Astrocyte of the spinal cord (primary cell): ENCODE data around the gene SNRNP25.
"Not testable (repeated sequence)": the region's sequence is repeated elsewhere in the genome, so short reads cannot be mapped to it uniquely, and the experiment has no call there.

ENCODE experiments used
- DNase-seq: peaks from one replicate; pipeline ENCODE4 v3.0.0; 2011; ENCODE audit warnings: low read depth, low spot score
- H3K4me3 ChIP-seq: 2 replicates; pipeline ENCODE4 v1.5.1; 2011; ENCODE audit warnings: low read depth, mild to moderate bottlenecking, low read length, moderate library complexity
- in situ Hi-C: cut with HindIII; loops from 2 replicates; pipeline ENCODE4 v1.10.0; 2017; ENCODE audit warnings: low sequenced_read_pairs
- TF ChIP-seq, protein P1 (sequence below): IDR thresholded peaks from 2 replicates; pipeline ENCODE4 v1.5.1; 2012; ENCODE audit warnings: low read depth, mild to moderate bottlenecking, low read length, inconsistent platforms

The SNRNP25 gene

DNA sequence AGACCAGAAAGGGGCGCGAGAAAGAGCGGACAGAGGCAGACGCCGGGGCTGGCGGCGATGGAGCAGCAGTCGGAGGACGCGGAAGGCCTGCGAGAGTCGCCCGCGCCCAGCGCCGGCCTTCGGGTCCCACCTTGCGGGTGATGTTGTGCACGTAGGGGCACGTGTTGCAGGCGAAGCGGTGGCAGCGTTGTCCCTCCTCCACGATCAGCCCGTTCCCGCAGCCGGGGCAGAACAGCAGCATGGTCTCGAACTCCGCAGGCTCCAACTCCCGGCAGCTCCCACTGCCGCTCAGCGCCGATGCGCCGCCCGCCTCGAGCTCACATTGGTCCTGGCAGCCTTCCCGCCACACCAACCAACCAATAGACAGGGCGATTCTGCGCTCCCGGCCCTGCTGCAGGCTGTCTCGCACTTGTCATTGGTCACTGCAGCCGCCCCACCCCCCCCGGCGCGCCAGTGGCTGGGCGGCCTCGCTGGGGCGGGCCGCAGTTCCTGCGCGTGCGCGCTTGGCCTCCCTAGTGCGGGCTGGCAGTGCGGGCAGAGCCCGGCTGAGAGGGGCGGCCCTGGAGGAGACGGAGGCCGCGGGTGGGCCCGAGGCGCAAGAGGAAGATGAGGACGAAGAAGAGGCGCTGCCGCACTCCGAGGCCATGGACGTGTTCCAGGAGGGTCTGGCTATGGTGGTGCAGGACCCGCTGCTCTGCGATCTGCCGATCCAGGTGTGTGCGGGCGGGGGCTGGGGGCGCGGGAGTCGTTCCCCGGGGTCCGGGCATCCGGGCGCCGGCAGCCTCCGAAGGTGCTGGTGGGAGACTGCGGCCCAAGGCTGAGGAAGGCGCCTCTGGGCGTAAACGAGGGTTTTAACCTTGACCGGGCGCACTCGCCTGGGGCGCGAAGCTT lies at the start of gene SNRNP25, which contains the start of gene POLR3K:
Gene SNRNP25 (plus strand): TSS at position 483 of the 891 bp plus-strand sequence. CDS start 189 bp downstream, at position 672.
Gene POLR3K (minus strand): TSS at position 263 of the 891 bp plus-strand sequence. CDS start 22 bp downstream, at position 241.
- TF ChIP-seq, protein P1, sequence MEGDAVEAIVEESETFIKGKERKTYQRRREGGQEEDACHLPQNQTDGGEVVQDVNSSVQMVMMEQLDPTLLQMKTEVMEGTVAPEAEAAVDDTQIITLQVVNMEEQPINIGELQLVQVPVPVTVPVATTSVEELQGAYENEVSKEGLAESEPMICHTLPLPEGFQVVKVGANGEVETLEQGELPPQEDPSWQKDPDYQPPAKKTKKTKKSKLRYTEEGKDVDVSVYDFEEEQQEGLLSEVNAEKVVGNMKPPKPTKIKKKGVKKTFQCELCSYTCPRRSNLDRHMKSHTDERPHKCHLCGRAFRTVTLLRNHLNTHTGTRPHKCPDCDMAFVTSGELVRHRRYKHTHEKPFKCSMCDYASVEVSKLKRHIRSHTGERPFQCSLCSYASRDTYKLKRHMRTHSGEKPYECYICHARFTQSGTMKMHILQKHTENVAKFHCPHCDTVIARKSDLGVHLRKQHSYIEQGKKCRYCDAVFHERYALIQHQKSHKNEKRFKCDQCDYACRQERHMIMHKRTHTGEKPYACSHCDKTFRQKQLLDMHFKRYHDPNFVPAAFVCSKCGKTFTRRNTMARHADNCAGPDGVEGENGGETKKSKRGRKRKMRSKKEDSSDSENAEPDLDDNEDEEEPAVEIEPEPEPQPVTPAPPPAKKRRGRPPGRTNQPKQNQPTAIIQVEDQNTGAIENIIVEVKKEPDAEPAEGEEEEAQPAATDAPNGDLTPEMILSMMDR, result no peak
- in situ Hi-C loops, result no loop called here
- DNase-seq, result peak; percentile 98
- H3K4me3 ChIP-seq, result peak within 1 kb of the TSS; percentile 75

GRCh38 chr16:9903-10665 lies 43.5 kb upstream of the SNRNP25 start:
- peak overlapping the region; percentile 31 for H3K4me3 ChIP-seq
- TF ChIP-seq, protein P1, result no peak
- DNase-seq, result no peak
- in situ Hi-C loops, result no loop called here

- TF ChIP-seq, protein P1, result peak; percentile 46
- H3K4me3 ChIP-seq, in situ Hi-C loops, DNase-seq: not testable (repeated sequence)
These were observed 42.9 kb upstream of the SNRNP25 start for GRCh38 chr16:10772-11171.

- in situ Hi-C loops, DNase-seq, H3K4me3 ChIP-seq: not testable (repeated sequence)
These were observed 36.4 kb upstream of the SNRNP25 start for GRCh38 chr16:17062-17765.

- H3K4me3 ChIP-seq, DNase-seq, in situ Hi-C loops: not testable (repeated sequence)
These were observed 32.7 kb upstream of the SNRNP25 start for GRCh38 chr16:20886-21285.

DNA sequence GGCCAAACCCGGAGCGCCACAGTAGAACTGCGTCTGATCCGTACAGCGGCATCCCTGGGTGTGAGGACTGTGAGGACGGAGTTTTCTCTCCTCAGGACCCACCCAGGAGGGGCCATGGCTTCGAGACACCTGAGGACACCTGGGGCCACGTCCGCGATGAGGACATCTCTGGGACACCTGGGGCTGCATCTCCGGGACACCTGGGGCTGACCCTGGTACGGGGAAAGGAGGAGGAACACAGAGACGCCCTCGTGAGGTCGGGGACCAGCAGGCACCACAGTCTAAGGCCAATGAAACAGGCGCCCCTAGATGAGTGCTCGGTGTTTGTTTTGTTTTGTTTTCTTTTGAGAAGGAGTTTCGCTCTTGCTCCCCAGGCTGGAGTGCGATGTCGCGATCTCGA lies 29.5 kb upstream of the SNRNP25 start:
- DNase-seq, in situ Hi-C loops, H3K4me3 ChIP-seq: not testable (repeated sequence)

- DNase-seq, H3K4me3 ChIP-seq, in situ Hi-C loops: not testable (repeated sequence)
These were observed 27.7 kb upstream of the SNRNP25 start for GRCh38 chr16:25926-26348.

DNA sequence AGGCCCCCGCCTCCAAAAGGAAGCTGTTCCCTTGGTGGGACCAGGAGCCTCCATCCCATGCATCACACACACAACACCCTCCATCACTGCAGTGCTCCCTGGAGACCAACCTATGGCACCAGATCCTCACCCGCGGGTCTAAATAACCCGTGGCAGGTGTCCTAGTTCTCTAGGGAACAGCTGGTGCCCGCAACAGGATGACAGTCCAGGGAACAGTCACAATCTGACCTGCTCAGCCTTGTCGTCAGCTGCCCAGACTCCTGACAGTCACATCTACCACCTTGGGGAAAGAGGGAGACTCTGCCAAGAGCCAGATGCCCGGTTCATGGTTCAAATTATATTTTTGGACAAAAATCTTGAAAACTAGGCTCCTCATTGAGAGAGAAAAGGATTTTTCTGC lies 23.0 kb upstream of the SNRNP25 start:
- in situ Hi-C loops, result not testable (repeated sequence)

DNA sequence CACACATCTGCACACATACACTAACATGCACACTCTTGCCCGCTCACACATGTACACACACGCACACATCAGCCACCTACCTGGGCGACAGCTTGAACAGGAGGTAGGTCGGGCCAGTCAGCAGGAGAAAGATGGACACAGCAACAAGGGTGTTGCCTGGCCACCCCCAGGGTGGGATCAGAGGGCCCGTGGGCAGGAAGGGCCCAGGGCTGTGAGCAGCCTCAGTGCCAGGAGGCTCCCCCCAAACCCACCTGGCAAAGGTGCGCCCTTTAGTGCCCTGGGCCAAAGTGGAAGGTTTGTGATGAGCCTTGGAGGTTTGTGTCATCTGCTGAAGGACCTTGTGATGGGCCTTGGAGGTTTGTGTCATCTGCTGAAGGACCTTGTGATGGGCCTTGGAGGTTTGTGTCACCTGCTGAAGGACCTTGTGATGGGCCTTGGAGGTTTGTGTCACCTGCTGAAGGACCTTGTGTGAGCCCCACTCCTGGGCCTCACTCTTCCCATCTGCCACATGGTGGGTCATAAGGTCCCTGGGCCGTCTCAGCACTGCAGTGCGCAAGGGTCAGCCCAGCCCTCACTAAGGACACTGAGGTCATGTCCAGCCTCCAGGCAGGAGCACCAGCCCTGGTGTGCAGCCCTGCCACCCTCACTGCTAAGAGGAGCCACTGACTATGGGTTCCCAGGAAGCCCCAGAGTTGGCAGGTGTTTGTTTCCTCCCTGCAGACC lies 20.3 kb upstream of the SNRNP25 start:
- in situ Hi-C loops, H3K4me3 ChIP-seq, DNase-seq: not testable (repeated sequence)

More for the DNA sequence above, 23.0 kb upstream of the SNRNP25 start:
- not testable (repeated sequence) for DNase-seq, H3K4me3 ChIP-seq
